T-helper 17 cell (primary cell): Measurements from ENCODE around the gene ZP4. TPM values are rescaled to one million over a fixed set of nuclear protein-coding genes. Genes with fewer than 3 reads are reported as not detected.

ENCODE experiments used
- ATAC-seq: fragments of 150-1000 bp; cut with Tn5 transposase; 2 replicates; pipeline ENCODE4 v1.10.0; 2021; ENCODE audit warnings: mild to moderate bottlenecking, moderate library complexity
- DNase-seq, 3 donors: peaks; one replicate each; pipeline versions ENCODE4 v3.0.0 to v3.0.0-alpha.2; 2020 to 2021
- H3K9me3 ChIP-seq: one replicate; pipeline ENCODE4 v1.7.0; 2013; ENCODE audit warnings: low read length, mild to moderate bottlenecking; ENCODE audit not compliant: control insufficient read depth, poor library complexity, severe bottlenecking
- H3K27ac Mint-ChIP-seq: one replicate; pipeline ENCODE4 v1.8.0; 2022; ENCODE audit warnings: mild to moderate bottlenecking, moderate library complexity, mixed read lengths
- H3K27me3 Mint-ChIP-seq: one replicate; pipeline ENCODE4 v1.8.0; 2022; ENCODE audit warnings: mixed read lengths
- H3K36me3 Mint-ChIP-seq: one replicate; pipeline ENCODE4 v1.8.0; 2022; ENCODE audit warnings: low read depth, mixed read lengths
- H3K4me1 Mint-ChIP-seq: one replicate; pipeline ENCODE4 v1.8.0; 2022; ENCODE audit warnings: mild to moderate bottlenecking, mixed read lengths
- H3K4me3 Mint-ChIP-seq: one replicate; pipeline ENCODE4 v1.8.0; 2022; ENCODE audit warnings: mild to moderate bottlenecking, moderate library complexity, mixed read lengths
- total RNA-seq, 4 donors: library from RNA in 2 of 4; stranded (reverse) in 2 of 4; gene quantifications; one replicate each; pipeline ENCODE4 v1.2.3 and lab custom pipeline; 2022 to 2026

ZP4 gene
- total RNA-seq, 2 donors from 2014 or later: not detected

DNA sequence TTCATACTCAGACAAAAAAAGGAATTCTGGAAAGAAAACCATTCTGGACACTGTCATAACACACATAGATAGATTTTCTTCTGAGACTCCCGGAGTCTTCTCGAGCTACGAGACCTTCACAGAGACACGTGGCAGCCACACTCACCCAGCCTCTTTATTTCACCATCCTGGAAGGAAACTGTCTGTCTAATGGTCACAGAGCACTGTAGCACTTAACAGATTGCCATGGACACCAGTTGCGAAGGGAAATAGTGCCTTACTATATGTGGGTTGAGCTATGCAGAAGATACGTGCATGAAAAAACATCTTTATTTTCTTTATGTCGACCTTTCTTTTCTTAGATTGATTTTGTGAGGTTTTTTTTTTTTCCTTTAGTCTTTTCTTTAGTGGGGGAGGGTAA, 57.9 kb downstream of the ZP4 start:
- Mint-ChIP-seq H3K4me1 (no peaks in the 10 kb centered on the region), H3K27ac (no peak overlapping the region), H3K4me3 (no peak overlapping the region), H3K27me3 (peaks cover 13% of the 10 kb centered on the region), H3K36me3 (no peaks in the 10 kb centered on the region)
- ATAC-seq (no peak), DNase-seq (no peak)
- H3K9me3 ChIP-seq: no peaks in the 10 kb centered on the region
